ENCODE measurements around the gene SHB. TPM values are rescaled to one million over a fixed set of nuclear protein-coding genes. Genes with fewer than 3 reads are reported as not detected.
A peak's percentile ranks its signal among the peaks of the same experiment; 100 is the strongest.

The SHB gene
- total and polyA plus RNA-seq, 2 of the 13 experiments (the other 11 are each of a cell fraction or from before 2014, with no cell fraction given), result 19.4 to 20.7 TPM

DNA sequence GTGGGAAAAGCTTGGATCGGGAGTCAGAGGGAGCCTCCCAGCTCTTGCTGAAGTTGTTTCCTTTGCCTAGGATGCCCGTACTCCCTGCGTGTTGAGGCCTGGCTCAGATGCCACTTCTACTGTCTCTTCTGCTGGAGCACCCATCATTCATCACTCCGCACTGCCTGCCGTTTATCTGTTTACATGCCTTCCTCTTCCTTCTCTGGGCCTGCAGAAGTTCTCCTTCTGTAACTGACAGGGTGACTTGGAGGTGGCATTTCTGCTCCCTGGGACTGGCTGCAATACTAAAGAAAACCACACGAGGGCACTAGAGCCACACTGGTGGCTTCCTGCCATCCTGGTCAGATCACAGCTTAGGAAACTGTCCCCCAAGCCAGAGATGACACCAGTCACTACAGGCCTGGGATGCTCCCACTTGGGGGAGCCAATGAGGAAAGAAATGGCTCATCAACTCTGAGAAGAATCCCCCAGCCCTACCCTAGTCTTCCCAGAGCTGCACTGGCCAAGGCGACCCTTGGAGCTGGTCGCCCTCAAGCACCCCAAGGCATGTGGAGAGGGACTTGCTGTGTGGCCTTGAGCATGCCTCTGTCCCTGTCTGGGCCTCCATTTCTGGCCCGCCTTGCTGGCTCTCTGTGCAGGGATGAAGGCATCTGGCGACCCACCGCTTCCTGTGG lies 155.4 kb downstream of the SHB start (continued):
- TF ChIP-seq TCF12 (IDR thresholded peaks at IDR 0.05), result no peak
- TF ChIP-seq TCF12 (CRISPR knock-in tag; IDR thresholded peaks at IDR 0.05), result no peak
- no peak for TF ChIP-seq ZBTB7A (CRISPR knock-in tag; IDR thresholded peaks at IDR 0.05)
- TF ChIP-seq ARNTL (CRISPR knock-in tag; IDR thresholded peaks at IDR 0.05), result no peak
- 0 out of 2 replicates have a peak, but pooled peaks have one; percentile 63 for TF ChIP-seq ZNF136 (CRISPR knock-in tag; IDR thresholded peaks at IDR 0.05; ENCODE audit: low read depth)
- no peak for TF ChIP-seq ZNF724P (CRISPR knock-in tag; IDR thresholded peaks at IDR 0.05; ENCODE audit: borderline replicate concordance)
- no peak for TF ChIP-seq NR2F1 (CRISPR knock-in tag; IDR thresholded peaks at IDR 0.05)
- TF ChIP-seq, protein P1, sequence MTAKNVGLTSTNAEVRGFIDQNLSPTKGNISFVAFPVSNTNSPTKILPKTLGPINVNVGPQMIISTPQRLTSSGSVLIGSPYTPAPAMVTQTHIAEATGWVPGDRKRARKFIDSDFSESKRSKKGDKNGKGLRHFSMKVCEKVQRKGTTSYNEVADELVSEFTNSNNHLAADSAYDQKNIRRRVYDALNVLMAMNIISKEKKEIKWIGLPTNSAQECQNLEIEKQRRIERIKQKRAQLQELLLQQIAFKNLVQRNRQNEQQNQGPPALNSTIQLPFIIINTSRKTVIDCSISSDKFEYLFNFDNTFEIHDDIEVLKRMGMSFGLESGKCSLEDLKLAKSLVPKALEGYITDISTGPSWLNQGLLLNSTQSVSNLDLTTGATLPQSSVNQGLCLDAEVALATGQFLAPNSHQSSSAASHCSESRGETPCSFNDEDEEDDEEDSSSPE (CRISPR knock-in tag; IDR thresholded peaks at IDR 0.05), result 0 out of 2 replicates have a peak, but pooled peaks have one; percentile 18
- 0 out of 2 replicates have a peak, but pooled peaks have one; percentile 13 for TF ChIP-seq ELF1 (CRISPR knock-in tag; IDR thresholded peaks at IDR 0.05)
- TF ChIP-seq ZNF230 (CRISPR knock-in tag; IDR thresholded peaks at IDR 0.05), result 0 out of 2 replicates have a peak, but pooled peaks have one; percentile 46
- no peak for TF ChIP-seq NFIB (CRISPR knock-in tag; IDR thresholded peaks at IDR 0.05; ENCODE audit: borderline replicate concordance)
- TF ChIP-seq HMGA1 (CRISPR knock-in tag; conservative IDR thresholded peaks at IDR 0.05), result no peak
- no peak for TF ChIP-seq LCORL (IDR thresholded peaks at IDR 0.05)
- TF ChIP-seq LCORL (CRISPR knock-in tag; IDR thresholded peaks at IDR 0.05), result 0 out of 2 replicates have a peak, but pooled peaks have one; percentile 41
- TF ChIP-seq ZNF605 (CRISPR knock-in tag; IDR thresholded peaks at IDR 0.05), result no peak
- no peak for TF ChIP-seq ZNF224 (CRISPR knock-in tag; IDR thresholded peaks at IDR 0.05)
- TF ChIP-seq, protein P2, sequence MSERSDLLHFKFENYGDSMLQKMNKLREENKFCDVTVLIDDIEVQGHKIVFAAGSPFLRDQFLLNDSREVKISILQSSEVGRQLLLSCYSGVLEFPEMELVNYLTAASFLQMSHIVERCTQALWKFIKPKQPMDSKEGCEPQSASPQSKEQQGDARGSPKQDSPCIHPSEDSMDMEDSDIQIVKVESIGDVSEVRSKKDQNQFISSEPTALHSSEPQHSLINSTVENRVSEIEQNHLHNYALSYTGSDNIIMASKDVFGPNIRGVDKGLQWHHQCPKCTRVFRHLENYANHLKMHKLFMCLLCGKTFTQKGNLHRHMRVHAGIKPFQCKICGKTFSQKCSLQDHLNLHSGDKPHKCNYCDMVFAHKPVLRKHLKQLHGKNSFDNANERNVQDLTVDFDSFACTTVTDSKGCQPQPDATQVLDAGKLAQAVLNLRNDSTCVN (CRISPR knock-in tag; IDR thresholded peaks at IDR 0.05; ENCODE audit: borderline replicate concordance), result no peak
- no peak for TF ChIP-seq ZNF816 (CRISPR knock-in tag; IDR thresholded peaks at IDR 0.05; ENCODE audit: borderline replicate concordance)
- TF ChIP-seq AHR (CRISPR knock-in tag; IDR thresholded peaks at IDR 0.05), result no peak
- TF ChIP-seq SSRP1 (CRISPR knock-in tag; IDR thresholded peaks at IDR 0.05), result peak; percentile 58; the same call in 1 of the 2 replicates
- TF ChIP-seq ZNF775 (CRISPR knock-in tag; IDR thresholded peaks at IDR 0.05; ENCODE audit: borderline replicate concordance), result no peak
- TF ChIP-seq SOX6 (IDR thresholded peaks at IDR 0.05), result no peak
- peak; percentile 55; the same call in 1 of the 2 replicates for TF ChIP-seq SOX6 (CRISPR knock-in tag; IDR thresholded peaks at IDR 0.05)
- no peak; the same call in 1 of the 2 replicates for TF ChIP-seq BCL6 (CRISPR knock-in tag; IDR thresholded peaks at IDR 0.05)
- peak; percentile 25; the same call in 1 of the 2 replicates for TF ChIP-seq ARID5B (CRISPR knock-in tag; IDR thresholded peaks at IDR 0.05)
- peak; percentile 97 for TF ChIP-seq ZNF768 (CRISPR knock-in tag; IDR thresholded peaks at IDR 0.05)
- TF ChIP-seq ZFP82 (CRISPR knock-in tag; IDR thresholded peaks at IDR 0.05; ENCODE audit: borderline replicate concordance), result no peak

All from HepG2 (cell line).